C4-2B (cell line): Measurements from ENCODE around the gene GOLGA7B.

Experiments used
- CTCF ChIP-seq: fragments of 450-650 bp; conservative IDR thresholded peaks from 2 replicates; pipeline ENCODE4 v1.5.1; 2017; ENCODE audit warnings: mild to moderate bottlenecking
- ZFX ChIP-seq: fragments of 450-650 bp; IDR thresholded peaks from 2 replicates; pipeline ENCODE4 v1.6.1; 2017

- TF ChIP-seq CTCF, result no peak
- no peak for TF ChIP-seq ZFX
Observed at GRCh38 chr10:97915346-97916131, 65.9 kb downstream of the GOLGA7B start.
